K562 (cell line): ENCODE measurements around the gene MBD4. TPM values are rescaled to one million over a fixed set of nuclear protein-coding genes. Genes with fewer than 3 reads are reported as not detected.

ENCODE experiments used
- ATF1 ChIP-seq, 2 experiments: fragments of 450-650 bp in 1 of 2; IDR thresholded peaks; 2 replicates each; pipeline ENCODE4 v1.6.1; 2016; ENCODE audit warnings: missing compliant biosample characterization in 1 of 2, missing genetic modification characterization in 1 of 2
- BRF1 ChIP-seq: IDR thresholded peaks from 3 replicates; pipeline ENCODE4 v1.6.1; 2011; ENCODE audit warnings: borderline replicate concordance, mild to moderate bottlenecking; ENCODE audit not compliant: insufficient read length; ENCODE audit errors: extremely low read depth
- CREBBP ChIP-seq: IDR thresholded peaks from one replicate; pipeline ENCODE4 v1.6.1; 2012; ENCODE audit warnings: low read depth, mild to moderate bottlenecking, control low read depth, inconsistent platforms, low read length
- ELF4 ChIP-seq: fragments of 450-650 bp; formaldehyde crosslinking; IDR thresholded peaks from 2 replicates; pipeline ENCODE4 v1.4.0; 2022; ENCODE audit warnings: missing genetic modification characterization
- ETV6 ChIP-seq, 3 experiments: fragments of 150-350 bp in 1 of 3; sonication (generic) in 1 of 3; formaldehyde crosslinking in 1 of 3; IDR thresholded peaks; 2 replicates each; pipeline versions ENCODE4 v1.6.1 to v1.8.0; 2014 to 2022; ENCODE audit warnings: borderline replicate concordance in 2 of 3, low read depth in 2 of 3, antibody characterized with exemption in 1 of 3, low read length in 1 of 3, mild to moderate bottlenecking in 1 of 3, missing genetic modification reagents in 1 of 3
- FOSL1 ChIP-seq: fragments of 200-800 bp; sonication (Bioruptor generic); conservative IDR thresholded peaks from 2 replicates; pipeline ENCODE4 v1.6.1; 2016; ENCODE audit warnings: missing genetic modification characterization, missing compliant biosample characterization
- FOXA1 ChIP-seq: fragments of 450-650 bp; IDR thresholded peaks from 2 replicates; pipeline ENCODE4 v1.6.1; 2016; ENCODE audit warnings: mild to moderate bottlenecking, borderline replicate concordance
- HES1 ChIP-seq: fragments of 450-650 bp; IDR thresholded peaks from 2 replicates; pipeline ENCODE4 v1.6.1; 2016; ENCODE audit warnings: low read depth, mild to moderate bottlenecking, moderate library complexity
- IRF2 ChIP-seq: sonication (generic); formaldehyde crosslinking; IDR thresholded peaks from 2 replicates; pipeline ENCODE4 v1.8.1; 2022; ENCODE audit warnings: mild to moderate bottlenecking, missing genetic modification reagents
- KLF1 ChIP-seq: fragments of 450-650 bp; IDR thresholded peaks from 2 replicates; pipeline ENCODE4 v1.6.1; 2016; ENCODE audit warnings: missing genetic modification characterization, missing compliant biosample characterization
- KLF13 ChIP-seq: fragments of 450-650 bp; IDR thresholded peaks from 2 replicates; pipeline ENCODE4 v1.6.1; 2016; ENCODE audit warnings: missing genetic modification characterization, low read depth, mild to moderate bottlenecking, missing compliant biosample characterization, moderate library complexity, borderline replicate concordance
- MTF1 ChIP-seq: fragments of 250-450 bp; sonication (Bioruptor Pico); IDR thresholded peaks from 2 replicates; pipeline ENCODE4 v1.9.0; 2021; ENCODE audit warnings: moderate library complexity, mild to moderate bottlenecking, inconsistent platforms, borderline replicate concordance
- NFIX ChIP-seq: fragments of 250-450 bp; sonication (Bioruptor Pico); IDR thresholded peaks from 2 replicates; pipeline ENCODE4 v1.4.0; 2020; ENCODE audit warnings: low read depth, mild to moderate bottlenecking, moderate library complexity
- NR0B1 ChIP-seq: fragments of 450-650 bp; IDR thresholded peaks from one replicate; pipeline ENCODE4 v1.6.1; 2018; ENCODE audit warnings: mild to moderate bottlenecking, moderate library complexity; ENCODE audit not compliant: partially characterized antibody
- NR2C1 ChIP-seq, 2 experiments: fragments of 450-650 bp; IDR thresholded peaks; 2 replicates each; pipeline ENCODE4 v1.6.1; 2017; ENCODE audit warnings: mild to moderate bottlenecking in 2 of 2, antibody characterized with exemption in 1 of 2, inconsistent platforms in 1 of 2, missing compliant biosample characterization in 1 of 2, missing genetic modification characterization in 1 of 2
- NRF1 ChIP-seq, 2 experiments: fragments of 450-650 bp; IDR thresholded peaks in 1 of 2; conservative IDR thresholded peaks in 1 of 2; 2 replicates each; pipeline ENCODE4 v1.6.1; 2014; ENCODE audit warnings: mild to moderate bottlenecking in 2 of 2
- PML ChIP-seq: IDR thresholded peaks from 2 replicates; pipeline ENCODE4 v1.6.1; 2012; ENCODE audit warnings: low read length, inconsistent platforms
- SIN3B ChIP-seq: fragments of 450-650 bp; IDR thresholded peaks from 2 replicates; pipeline ENCODE4 v1.6.1; 2017; ENCODE audit warnings: low read depth, mild to moderate bottlenecking, moderate library complexity
- STAG1 ChIP-seq: sonication (generic); formaldehyde crosslinking; IDR thresholded peaks from 2 replicates; pipeline ENCODE4 v1.5.0; 2020; ENCODE audit warnings: missing genetic modification reagents, borderline replicate concordance
- TOE1 ChIP-seq, 2 experiments: fragments of 450-650 bp in 1 of 2; sonication (generic) in 1 of 2; formaldehyde crosslinking in 1 of 2; IDR thresholded peaks; 2 replicates each; pipeline versions ENCODE4 v1.7.1 to v1.8.0; 2016 to 2022; ENCODE audit warnings: borderline replicate concordance in 2 of 2, mild to moderate bottlenecking in 2 of 2, antibody characterized with exemption in 1 of 2, inconsistent platforms in 1 of 2, low read depth in 1 of 2, missing genetic modification reagents in 1 of 2, moderate library complexity in 1 of 2
- ZBTB34 ChIP-seq: fragments of 250-450 bp; sonication (Bioruptor Pico); IDR thresholded peaks from 2 replicates; pipeline ENCODE4 v1.8.0; 2021; ENCODE audit warnings: mild to moderate bottlenecking, moderate library complexity
- ZNF253 ChIP-seq: fragments of 250-450 bp; sonication (Bioruptor Pico); conservative IDR thresholded peaks from 2 replicates; pipeline ENCODE4 v1.6.1; 2021; ENCODE audit warnings: mild to moderate bottlenecking
- ZNF584 ChIP-seq: fragments of 200-800 bp; sonication (Bioruptor generic); IDR thresholded peaks from 2 replicates; pipeline ENCODE4 v1.6.1; 2016; ENCODE audit warnings: low read depth, mild to moderate bottlenecking, missing genetic modification characterization, missing compliant biosample characterization
- ZNF764 ChIP-seq: fragments of 250-450 bp; sonication (Bioruptor Pico); IDR thresholded peaks from 2 replicates; pipeline ENCODE4 v1.4.0; 2020; ENCODE audit warnings: low read depth, mild to moderate bottlenecking, moderate library complexity
- polyA plus RNA-seq, 8 experiments: library from polyadenylated mRNA; depleted of rRNA in 4 of 8; stranded (reverse) in 5 of 8; unstranded in 3 of 8; fragments of >200 nt; fragmentation: Nextera tagmentation in 2 of 8; fragmentation: Illumina TruSeq in 1 of 8; extraction: Ambion mirVana in 2 of 8; extraction: Trizol in 1 of 8; gene quantifications; 2 replicates each; pipeline versions ENCODE4 v1.2.1 to v1.2.3, GENCODE V29; 2011 to 2014; ENCODE audit warnings: inconsistent platforms in 1 of 8, missing spikeins in 1 of 8
- total RNA-seq, 7 experiments: library from RNA; depleted of rRNA in 6 of 7; stranded (reverse); fragments of >200 nt in 6 of 7; fragmentation: Illumina TruSeq in 2 of 7; extraction: Trizol in 2 of 7; gene quantifications; 2 replicates each; pipeline versions ENCODE4 v1.2.1 to v1.2.3, GENCODE V29; 2011 to 2021; ENCODE audit warnings: low replicate concordance in 1 of 7

MBD4 gene
- total and polyA plus RNA-seq, 9 of the 15 experiments (the other 6 are each of a cell fraction or from before 2014, with no cell fraction given) = 13.3 to 63.9 (median 39.0) TPM

GRCh38 chr3:129461461-129462146, 21.9 kb upstream of the MBD4 start (continued):
- TF ChIP-seq NR0B1 (no peak), MTF1 (no peak), PML (peak; percentile 97), NFIX (CRISPR knock-in tag) (no peak), SIN3B (no peak), ELF4 (CRISPR knock-in tag) (peak; percentile 61; the same call in 1 of the 2 replicates), KLF13 (tag) (no peak), ZNF253 (CRISPR knock-in tag) (no peak), KLF1 (tag) (peak; percentile 45; the same call in 1 of the 2 replicates), BRF1 (no peak), STAG1 (no peak), ZBTB34 (CRISPR knock-in tag) (no peak), ZNF764 (no peak), TOE1 (IDR thresholded peaks at IDR 0.05; ENCODE audit: borderline replicate concordance) (no peak), TOE1 (CRISPR knock-in tag; IDR thresholded peaks at IDR 0.05; ENCODE audit: borderline replicate concordance, low read depth) (no peak), FOSL1 (peak; percentile 84), ZNF584 (CRISPR knock-in tag) (peak; percentile 53; the same call in 1 of the 2 replicates), FOXA1 (no peak), NRF1 (conservative IDR thresholded peaks at IDR 0.05 in 1 of 2, IDR thresholded peaks at IDR 0.05 in 1 of 2) (no peak), ETV6 (IDR thresholded peaks at IDR 0.05; ENCODE audit: borderline replicate concordance in 1 of 2, low read depth in 2 of 2, low read length in 1 of 2) (no peak), ETV6 (CRISPR knock-in tag; IDR thresholded peaks at IDR 0.05; ENCODE audit: borderline replicate concordance) (no peak), NR2C1 (IDR thresholded peaks at IDR 0.05) (no peak), NR2C1 (tag; IDR thresholded peaks at IDR 0.05) (no peak), CREBBP (no peak), ATF1 (CRISPR knock-in tag; IDR thresholded peaks at IDR 0.05) (no peak), ATF1 (tag; IDR thresholded peaks at IDR 0.05) (peak; percentile 67), IRF2 (CRISPR knock-in tag) (no peak), HES1 (0 out of 2 replicates have a peak, but pooled peaks have one; percentile 40)
